ENCODE results near the gene NME7. TPM values are rescaled to one million over a fixed set of nuclear protein-coding genes. Genes with fewer than 3 reads are reported as not detected.

Gene NME7
- total RNA-seq, 2 donors from 2014 or later: 4.1 to 4.8 TPM

DNA sequence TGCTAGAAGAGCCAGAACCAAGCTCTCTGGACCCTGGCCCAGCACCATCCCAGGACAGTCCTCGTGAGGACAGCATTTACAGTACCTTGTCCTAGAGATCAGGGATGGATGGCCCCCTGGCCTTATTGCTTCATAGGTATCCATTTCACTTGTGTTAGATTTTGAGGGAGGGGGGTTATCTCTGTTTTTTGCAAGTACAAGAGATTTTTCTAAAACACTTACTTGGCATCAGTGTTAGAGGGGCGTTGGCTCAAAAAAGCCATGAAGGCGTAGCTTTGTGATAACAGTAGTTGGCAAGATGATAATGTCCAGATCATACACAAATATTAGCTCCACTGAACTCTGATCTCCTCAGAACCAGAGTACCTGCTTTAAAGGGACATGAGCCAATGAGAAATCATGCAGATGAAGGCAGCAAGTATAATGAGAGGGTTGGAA, 266.9 kb downstream of the NME7 start:
- H3K27ac ChIP-seq: peak overlapping the region; percentile 92
- H3K27me3 ChIP-seq: no peaks in the 10 kb centered on the region
- intact Hi-C loops (cut with DNase I): no loop called here
- TF ChIP-seq, protein P1, sequence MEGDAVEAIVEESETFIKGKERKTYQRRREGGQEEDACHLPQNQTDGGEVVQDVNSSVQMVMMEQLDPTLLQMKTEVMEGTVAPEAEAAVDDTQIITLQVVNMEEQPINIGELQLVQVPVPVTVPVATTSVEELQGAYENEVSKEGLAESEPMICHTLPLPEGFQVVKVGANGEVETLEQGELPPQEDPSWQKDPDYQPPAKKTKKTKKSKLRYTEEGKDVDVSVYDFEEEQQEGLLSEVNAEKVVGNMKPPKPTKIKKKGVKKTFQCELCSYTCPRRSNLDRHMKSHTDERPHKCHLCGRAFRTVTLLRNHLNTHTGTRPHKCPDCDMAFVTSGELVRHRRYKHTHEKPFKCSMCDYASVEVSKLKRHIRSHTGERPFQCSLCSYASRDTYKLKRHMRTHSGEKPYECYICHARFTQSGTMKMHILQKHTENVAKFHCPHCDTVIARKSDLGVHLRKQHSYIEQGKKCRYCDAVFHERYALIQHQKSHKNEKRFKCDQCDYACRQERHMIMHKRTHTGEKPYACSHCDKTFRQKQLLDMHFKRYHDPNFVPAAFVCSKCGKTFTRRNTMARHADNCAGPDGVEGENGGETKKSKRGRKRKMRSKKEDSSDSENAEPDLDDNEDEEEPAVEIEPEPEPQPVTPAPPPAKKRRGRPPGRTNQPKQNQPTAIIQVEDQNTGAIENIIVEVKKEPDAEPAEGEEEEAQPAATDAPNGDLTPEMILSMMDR (IDR thresholded peaks at IDR 0.05): no peak
- no peaks in the 10 kb centered on the region for H3K36me3 ChIP-seq
- no peak overlapping the region for H3K4me3 ChIP-seq
- H3K4me1 ChIP-seq: no peaks in the 10 kb centered on the region
- DNase-seq: peak; percentile 48
- no peaks in the 10 kb centered on the region for H3K9me3 ChIP-seq
- peak overlapping the region in 1 of 2 donors; percentile 35 for H3K9ac ChIP-seq (ENCODE audit: low read depth in 2 of 2, low read length in 2 of 2)

DNA sequence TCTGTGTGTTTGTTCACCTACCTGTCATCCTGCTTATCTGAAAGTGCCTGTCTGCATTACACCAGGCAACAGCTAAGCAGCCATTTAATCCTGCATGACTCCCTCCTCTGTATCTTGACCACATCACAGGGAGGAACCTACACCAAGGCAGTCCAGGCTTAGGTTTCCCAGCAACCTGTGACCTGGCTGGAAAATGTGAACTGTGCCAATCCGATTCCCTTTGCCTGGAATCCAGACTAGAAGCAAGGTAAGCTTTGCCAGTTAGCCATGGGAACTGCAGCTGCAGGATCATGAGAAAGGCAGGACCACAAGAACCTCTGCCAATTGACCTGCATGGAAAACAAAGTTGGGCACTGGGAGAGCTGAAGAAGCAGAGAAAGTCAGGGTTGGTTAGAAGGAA, 267.4 kb downstream of the NME7 start:
- Histone ChIP-seq H3K27me3 (no peaks in the 10 kb centered on the region), H3K9ac (ENCODE audit: low read depth in 2 of 2, low read length in 2 of 2) (no peak overlapping the region), H3K4me3 (no peak overlapping the region), H3K4me1 (peaks cover 2% of the 10 kb centered on the region), H3K9me3 (no peaks in the 10 kb centered on the region), H3K27ac (peak overlapping the region; percentile 92), H3K36me3 (no peaks in the 10 kb centered on the region)
- intact Hi-C loops (cut with DNase I): no loop called here
- TF ChIP-seq, protein P1 (IDR thresholded peaks at IDR 0.05): no peak
- no peak for DNase-seq

DNA sequence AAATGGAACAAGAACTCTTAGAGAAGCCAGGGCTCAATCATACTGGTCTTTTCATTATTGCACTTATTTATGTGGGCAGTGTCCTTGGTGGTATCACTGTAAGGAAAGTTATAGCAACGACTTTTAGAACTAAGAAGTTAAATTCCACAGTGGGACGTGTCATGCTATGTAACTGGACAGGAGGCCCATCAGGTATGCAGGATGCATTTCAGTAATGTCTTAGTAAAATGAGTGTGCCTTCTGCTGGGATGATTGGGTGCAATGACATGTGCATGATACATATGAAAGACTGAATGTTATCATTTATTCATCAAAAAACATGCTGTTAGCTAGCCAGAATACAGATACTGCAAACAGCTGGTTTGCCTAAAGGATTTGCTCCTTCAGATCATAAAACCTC, 268.0 kb downstream of the NME7 start:
- H3K9ac ChIP-seq (ENCODE audit: low read depth in 2 of 2, low read length in 2 of 2): no peak overlapping the region
- no peaks in the 10 kb centered on the region for H3K9me3 ChIP-seq
- peaks cover 6% of the 10 kb centered on the region for H3K4me1 ChIP-seq
- intact Hi-C loops (cut with DNase I): no loop called here
- TF ChIP-seq, protein P1 (IDR thresholded peaks at IDR 0.05): no peak
- no peaks in the 10 kb centered on the region for H3K27me3 ChIP-seq
- H3K4me3 ChIP-seq: no peak overlapping the region
- DNase-seq: peak; percentile 15
- H3K36me3 ChIP-seq: no peaks in the 10 kb centered on the region
- no peak overlapping the region for H3K27ac ChIP-seq

DNA sequence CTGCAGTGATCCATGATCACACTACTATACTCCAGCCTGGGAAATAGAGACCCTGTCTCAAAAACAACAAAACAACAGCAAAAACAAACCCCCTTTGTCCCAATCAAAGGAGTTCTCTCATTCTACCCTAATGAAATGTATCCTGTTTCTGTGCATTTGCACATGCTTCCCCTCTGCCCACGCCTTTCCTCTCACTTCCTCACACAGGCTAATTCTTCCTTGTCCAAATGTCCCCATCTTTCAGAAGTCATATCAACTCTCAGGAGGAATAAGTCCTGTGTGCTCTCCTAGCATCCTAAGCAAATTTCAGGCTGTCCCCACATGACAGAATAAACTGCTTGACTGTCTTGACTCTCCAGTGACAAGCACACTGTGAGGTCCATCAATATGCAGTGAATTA, 269.2 kb downstream of the NME7 start:
- TF ChIP-seq, protein P1 (IDR thresholded peaks at IDR 0.05): no peak
- intact Hi-C loops (cut with DNase I): no loop called here
- Histone ChIP-seq H3K4me1 (peaks cover 6% of the 10 kb centered on the region), H3K27me3 (no peaks in the 10 kb centered on the region), H3K4me3 (no peak overlapping the region), H3K27ac (no peak overlapping the region), H3K36me3 (no peaks in the 10 kb centered on the region), H3K9me3 (no peaks in the 10 kb centered on the region), H3K9ac (ENCODE audit: low read depth in 2 of 2, low read length in 2 of 2) (no peak overlapping the region)
- DNase-seq: no peak

DNA sequence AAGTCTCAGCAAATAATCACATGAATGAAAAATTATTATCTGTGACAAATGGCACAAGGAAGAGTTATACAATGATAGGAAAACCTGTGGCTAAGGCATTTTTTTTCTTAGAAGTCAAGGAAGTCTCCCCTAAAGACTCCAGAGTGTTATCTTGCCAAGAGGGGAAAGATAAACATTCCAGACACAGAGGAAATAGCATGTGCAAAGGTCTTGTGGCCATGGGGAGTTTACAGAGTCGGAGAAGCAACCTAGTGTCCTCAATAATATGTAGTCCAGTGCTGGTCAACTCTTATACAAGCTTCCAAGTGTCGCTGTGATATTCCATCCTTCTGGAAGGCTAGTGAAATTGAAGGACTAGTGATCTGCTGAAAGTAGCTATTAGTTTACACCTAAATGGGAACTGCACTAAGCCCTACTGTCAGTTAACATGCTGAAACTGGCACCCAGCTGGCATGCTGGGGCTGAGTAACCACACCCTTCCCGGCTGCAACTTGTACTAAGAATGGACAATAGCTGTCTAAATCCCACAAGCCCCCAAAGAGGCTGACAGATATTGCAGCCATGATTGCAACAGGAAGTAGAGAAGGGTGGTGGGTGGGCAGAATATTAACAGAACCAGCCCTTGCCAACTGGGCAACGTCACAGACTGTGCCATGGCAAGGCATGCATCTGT, 272.6 kb downstream of the NME7 start:
- H3K9ac ChIP-seq (ENCODE audit: low read depth in 2 of 2, low read length in 2 of 2): no peak overlapping the region
- TF ChIP-seq, protein P1 (IDR thresholded peaks at IDR 0.05): no peak
- H3K27ac ChIP-seq: peak overlapping the region; percentile 15
- no peaks in the 10 kb centered on the region for H3K27me3 ChIP-seq
- no peak overlapping the region for H3K4me3 ChIP-seq
- no peaks in the 10 kb centered on the region for H3K36me3 ChIP-seq
- no peaks in the 10 kb centered on the region for H3K9me3 ChIP-seq
- H3K4me1 ChIP-seq: peaks cover 6% of the 10 kb centered on the region
- DNase-seq: peak; percentile 53
- intact Hi-C loops (cut with DNase I): no loop called here
